GM18873 (cell line): ENCODE data around the gene ASB3.
"Not testable (repeated sequence)": the region's sequence is repeated elsewhere in the genome, so short reads cannot be mapped to it uniquely, and the experiment has no call there.

Experiments
- ATAC-seq: cut with Tn5 transposase; IDR thresholded peaks from one replicate; pipeline ENCODE4 v1.9.1; 2021; ENCODE audit warnings: mild to moderate bottlenecking, moderate library complexity, moderate number of reproducible peaks; ENCODE audit not compliant: unreplicated experiment, low FRiP score

The ASB3 gene

GRCh38 chr2:53744395-53745065 lies 42.2 kb downstream of the ASB3 start:
- ATAC-seq = no peak

DNA sequence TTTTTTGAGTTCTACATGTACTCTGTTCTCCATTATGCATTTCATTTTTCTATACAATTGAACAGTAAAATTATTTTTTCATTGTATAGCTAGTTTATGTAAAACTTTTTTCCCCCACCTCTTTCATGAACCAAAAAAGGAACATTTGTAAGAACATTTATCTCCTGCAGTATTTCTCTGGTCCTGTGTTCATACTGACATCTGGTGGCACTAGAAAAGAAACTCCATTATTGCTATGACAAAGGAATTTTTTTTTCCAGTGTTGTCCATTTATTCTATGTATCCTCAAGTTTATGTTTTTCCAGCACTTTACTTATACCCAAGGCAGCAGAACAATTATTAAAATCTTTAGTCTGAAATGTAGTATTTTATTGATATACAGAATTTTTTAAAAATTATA lies 46.6 kb downstream of the ASB3 start:
- ATAC-seq = no peak

- no peak for ATAC-seq
Measured at GRCh38 chr2:53739032-53739431, 47.7 kb downstream of the ASB3 start.

DNA sequence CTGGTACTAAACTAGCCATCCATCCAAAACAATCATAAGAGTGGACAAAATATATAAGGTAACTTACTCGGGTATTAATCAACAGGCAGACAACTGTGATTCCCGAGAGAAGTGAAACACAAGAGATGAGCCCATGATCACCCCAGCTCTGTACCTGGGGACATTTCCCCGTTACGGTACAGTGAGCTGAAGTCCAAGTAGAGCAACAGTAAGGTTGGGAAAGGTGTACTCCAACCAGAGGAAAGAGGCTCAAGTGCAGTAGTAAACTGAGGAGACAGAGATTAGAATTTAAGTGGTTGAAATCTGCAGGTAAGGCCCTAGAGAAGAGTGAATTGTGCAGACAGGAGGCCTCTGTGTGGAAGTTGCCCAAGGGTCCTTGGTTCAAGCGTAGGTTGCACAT lies 49.7 kb downstream of the ASB3 start:
- ATAC-seq = no peak

GRCh38 chr2:53729143-53729762 lies 57.5 kb downstream of the ASB3 start:
- ATAC-seq = no peak

DNA sequence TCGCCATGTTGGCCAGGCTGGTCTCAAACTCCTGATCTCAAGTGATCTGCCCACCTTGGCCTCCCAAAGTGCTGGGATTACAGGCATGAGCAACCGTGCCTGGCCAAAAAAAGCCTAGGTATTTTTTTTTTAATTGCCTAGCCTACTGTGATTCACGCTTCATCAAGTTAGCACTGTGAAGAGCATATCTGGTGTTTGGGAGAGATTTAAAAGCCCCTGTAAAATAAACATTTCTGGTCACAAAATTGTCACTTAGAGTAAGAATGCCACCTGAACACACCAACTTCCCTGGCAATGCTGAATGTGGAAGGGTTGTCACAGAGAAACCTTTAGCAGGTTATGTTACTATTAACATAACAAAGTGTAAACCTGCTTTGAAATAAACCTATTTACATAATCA lies 58.8 kb downstream of the ASB3 start:
- no peak for ATAC-seq

- ATAC-seq = no peak
Measured at GRCh38 chr2:53725662-53726061, 61.1 kb downstream of the ASB3 start.

DNA sequence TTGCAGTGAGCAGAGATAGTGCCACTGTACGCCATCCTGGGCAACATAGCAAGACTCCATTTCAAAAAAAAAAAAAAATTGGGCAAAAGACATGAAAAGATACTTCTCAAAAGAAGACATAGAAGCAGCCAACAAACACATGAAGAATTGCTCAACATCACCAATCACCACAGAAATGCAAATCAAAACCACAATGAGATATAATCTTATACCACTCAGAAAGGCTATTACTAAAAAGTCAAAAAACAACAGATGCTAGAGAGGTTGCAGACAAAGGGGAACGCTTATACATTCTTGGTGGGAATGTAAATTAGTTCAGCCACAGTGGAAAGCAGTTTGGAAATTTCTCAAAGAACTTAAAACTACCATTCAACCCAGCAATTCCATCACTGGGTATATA lies 62.2 kb downstream of the ASB3 start:
- no peak for ATAC-seq

- ATAC-seq = not testable (repeated sequence)
Measured at GRCh38 chr2:53720944-53721343, 65.8 kb downstream of the ASB3 start.

- no peak for ATAC-seq
Measured at GRCh38 chr2:53715568-53715967, 71.2 kb downstream of the ASB3 start.

DNA sequence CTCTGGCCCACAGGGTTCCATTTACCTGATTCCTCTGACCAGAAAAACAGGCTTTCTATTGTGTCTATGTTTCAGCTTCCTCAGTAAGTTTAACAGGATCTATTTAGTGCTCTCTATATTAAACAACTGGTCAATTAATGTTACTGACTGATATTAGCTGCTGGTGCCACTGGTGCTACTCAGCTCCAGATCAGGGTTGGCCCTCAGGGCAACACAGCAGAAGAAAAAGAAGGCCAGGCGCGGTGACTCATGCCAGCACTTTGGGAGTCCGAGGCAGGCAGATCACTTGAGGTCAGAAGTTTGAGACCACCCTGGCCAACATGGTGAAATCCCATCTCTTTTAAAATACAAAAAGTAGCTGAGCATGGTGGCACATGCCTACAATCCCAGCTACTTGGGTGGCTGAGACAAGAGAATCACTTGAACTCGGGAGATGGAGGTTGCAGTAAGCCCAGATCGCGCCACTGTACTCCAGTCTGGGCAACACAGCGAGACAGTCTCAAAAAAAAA lies 75.4 kb downstream of the ASB3 start:
- ATAC-seq = no peak

DNA sequence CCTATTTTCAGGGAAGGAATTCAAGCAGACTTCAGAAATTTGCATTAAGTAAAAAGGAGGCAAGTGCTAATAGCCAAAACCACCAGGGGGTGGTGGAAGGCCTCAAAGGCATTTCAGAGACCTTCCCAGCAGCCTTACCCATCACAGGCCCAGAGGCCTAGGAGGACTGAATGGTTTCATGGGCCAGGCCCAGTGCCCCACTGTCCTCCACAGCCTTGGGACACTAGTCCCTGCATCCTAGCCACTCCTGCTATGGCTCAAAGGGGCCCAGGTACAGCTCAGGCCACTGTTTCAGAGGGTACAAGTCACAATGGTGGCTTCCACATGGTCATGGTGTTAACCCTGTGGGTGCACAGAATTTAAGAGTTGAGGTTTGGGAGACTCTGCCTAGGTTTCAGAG lies 77.8 kb downstream of the ASB3 start:
- no peak for ATAC-seq

GRCh38 chr2:53701221-53701620 lies 85.5 kb downstream of the ASB3 start:
- no peak for ATAC-seq

DNA sequence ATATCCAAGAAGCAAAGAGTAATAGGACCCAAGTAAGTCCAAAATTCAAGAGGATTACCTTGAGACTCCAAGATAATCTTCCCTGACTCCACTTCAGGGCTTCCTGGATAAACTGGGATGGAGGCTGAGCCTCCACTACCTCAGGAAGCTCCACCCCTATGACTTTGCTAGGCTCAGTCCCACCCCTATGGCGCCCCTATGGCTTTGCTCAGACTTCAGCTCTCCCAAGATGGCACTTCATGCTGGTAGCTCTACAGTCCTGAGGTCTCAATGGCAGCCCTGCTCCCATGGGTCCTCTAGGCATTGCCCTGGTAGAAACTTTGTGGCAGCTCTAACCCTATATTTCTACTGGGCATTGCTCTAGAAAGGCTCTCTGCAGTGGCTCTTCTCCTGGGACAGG lies 89.1 kb downstream of the ASB3 start:
- no peak for ATAC-seq

- no peak for ATAC-seq
Measured at GRCh38 chr2:53697092-53697491, 89.7 kb downstream of the ASB3 start.

GRCh38 chr2:53695575-53695974 lies 91.2 kb downstream of the ASB3 start:
- ATAC-seq = no peak

GRCh38 chr2:53694096-53694771 lies 92.5 kb downstream of the ASB3 start:
- ATAC-seq = no peak

DNA sequence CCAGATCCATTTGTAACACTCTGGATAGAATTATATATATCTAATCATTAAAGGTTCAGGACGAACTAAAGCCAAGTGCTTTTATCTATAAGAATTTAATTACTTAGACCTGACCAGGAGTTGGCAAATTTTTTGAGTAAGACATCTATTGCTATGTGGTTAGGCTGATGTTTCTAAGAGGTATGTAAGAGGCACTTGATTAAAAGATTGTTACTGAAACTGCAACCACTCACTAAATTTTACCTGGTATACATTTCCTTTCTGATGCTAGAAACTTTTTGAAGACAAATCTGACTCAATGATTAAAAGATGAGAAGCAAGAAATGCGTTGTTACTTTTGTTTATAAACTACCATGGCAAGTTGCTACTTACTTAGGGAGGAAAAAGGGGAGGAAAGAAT lies 95.9 kb downstream of the ASB3 start:
- ATAC-seq = no peak

DNA sequence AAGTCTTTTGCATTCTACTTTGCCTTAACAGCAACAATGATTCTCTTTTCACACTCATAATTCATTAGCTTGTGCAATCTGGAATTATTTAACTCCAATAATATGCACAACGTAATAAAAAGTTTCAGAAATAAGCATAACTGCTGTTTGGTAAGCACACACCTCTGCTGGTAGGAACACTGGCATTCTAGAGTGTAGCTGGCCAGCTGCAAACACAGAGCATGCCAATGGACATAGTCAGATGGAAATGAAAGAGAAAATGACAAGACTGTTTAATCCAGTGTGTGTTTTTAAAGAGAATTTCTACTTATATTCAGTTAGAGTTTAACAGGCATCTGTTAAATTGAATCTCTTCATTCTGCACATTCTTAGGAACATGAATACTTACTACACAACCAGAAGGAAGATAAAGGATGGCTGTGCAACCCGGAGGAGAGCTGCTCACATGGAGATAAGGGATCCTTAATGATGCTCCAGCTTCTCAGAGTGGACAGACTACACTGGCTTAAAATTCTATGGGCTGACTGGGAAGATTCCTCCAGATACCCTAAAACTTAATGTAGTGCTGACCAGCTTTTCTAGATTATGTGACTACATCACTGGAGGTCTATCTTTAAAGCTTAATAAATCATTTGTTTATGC lies 113.8 kb downstream of the ASB3 start:
- ATAC-seq = no peak

- no peak for ATAC-seq
Measured at GRCh38 chr2:53670331-53670730, 116.4 kb downstream of the ASB3 start.

GRCh38 chr2:53668624-53669026 lies 118.1 kb downstream of the ASB3 start:
- no peak for ATAC-seq
